BLaER1 treated with 17β-estradiol and CSF1 and Interleukin-3, amounts not matched to agents 10 nM and 100 nM (cell line): ENCODE data around the gene BABAM2.

ENCODE experiments used
- H3K27ac ChIP-seq, 11 experiments: shearing (Covaris generic); formaldehyde crosslinking; 2 replicates each; pipeline ENCODE4 v1.8.1; 2022
- H3K27me3 ChIP-seq, 11 experiments: shearing (Covaris generic); formaldehyde crosslinking; 2 replicates each; pipeline ENCODE4 v1.8.1; 2022
- H3K36me3 ChIP-seq, 11 experiments: shearing (Covaris generic); formaldehyde crosslinking; 2 replicates each; pipeline ENCODE4 v1.8.1; 2022
- H3K4me1 ChIP-seq, 10 experiments: shearing (Covaris generic); formaldehyde crosslinking; 2 replicates each; pipeline ENCODE4 v1.8.1; 2022
- H3K4me2 ChIP-seq, 11 experiments: shearing (Covaris generic); formaldehyde crosslinking; 2 replicates each; pipeline ENCODE4 v1.8.1; 2022
- H3K4me3 ChIP-seq, 10 experiments: shearing (Covaris generic); formaldehyde crosslinking; 2 replicates each; pipeline ENCODE4 v1.8.1; 2022
- H3K9ac ChIP-seq, 11 experiments: shearing (Covaris generic); formaldehyde crosslinking; 2 replicates each; pipeline ENCODE4 v1.8.1; 2022
- H3K9me3 ChIP-seq, 11 experiments: shearing (Covaris generic); formaldehyde crosslinking; replicated peaks in 1 of 11; 2 replicates each; pipeline ENCODE4 v1.8.1; 2022
- H4K20me1 ChIP-seq, 11 experiments: shearing (Covaris generic); formaldehyde crosslinking; 2 replicates each; pipeline ENCODE4 v1.8.1; 2022
- Cebpa-rat ChIP-seq, 11 experiments: shearing (Covaris generic); IDR thresholded peaks; 2 replicates each; pipeline ENCODE4 v1.8.1; 2022

BABAM2 gene

GRCh38 chr2:28343184-28343942, 452.8 kb downstream of the BABAM2 start:
- peak overlapping the region in 6 of 11 experiments; percentile 9 to 57 (median 42); a peak in 6 of 22 replicates for H3K27ac ChIP-seq
- H3K4me2 ChIP-seq = peak overlapping the region; percentile 27 to 78 (median 55); a peak in 21 of 22 replicates
- H3K27me3 ChIP-seq = no peaks in the 10 kb centered on the region
- no peaks in the 10 kb centered on the region for H4K20me1 ChIP-seq
- no peak overlapping the region for H3K4me3 ChIP-seq
- peak overlapping the region in 1 of 11 experiments; percentile 12; a peak in 2 of 22 replicates for H3K9ac ChIP-seq
- H3K4me1 ChIP-seq = peaks cover 25 to 51% (median 32%) of the 10 kb centered on the region in 10 experiments
- H3K9me3 ChIP-seq = no peaks in the 10 kb centered on the region
- peaks cover 0 to 18% (median 13%) of the 10 kb centered on the region in 11 experiments; a peak in 11 of 22 replicates for H3K36me3 ChIP-seq
- no peak for TF ChIP-seq Cebpa-rat (IDR thresholded peaks at IDR 0.05)

GRCh38 chr2:28343971-28344715, 453.6 kb downstream of the BABAM2 start:
- H3K36me3 ChIP-seq = peaks cover 0 to 13% (median 8%) of the 10 kb centered on the region in 11 experiments; a peak in 11 of 22 replicates
- H3K27me3 ChIP-seq = no peaks in the 10 kb centered on the region
- peak overlapping the region in 5 of 11 experiments; percentile 54 to 78 (median 68); a peak in 10 of 22 replicates for H3K4me2 ChIP-seq
- no peaks in the 10 kb centered on the region for H3K9me3 ChIP-seq
- H3K4me3 ChIP-seq = no peak overlapping the region
- peaks cover 28 to 53% (median 36%) of the 10 kb centered on the region in 10 experiments for H3K4me1 ChIP-seq
- TF ChIP-seq Cebpa-rat (IDR thresholded peaks at IDR 0.05) = no peak
- no peak overlapping the region for H3K27ac ChIP-seq
- no peaks in the 10 kb centered on the region for H4K20me1 ChIP-seq
- H3K9ac ChIP-seq = no peak overlapping the region

DNA sequence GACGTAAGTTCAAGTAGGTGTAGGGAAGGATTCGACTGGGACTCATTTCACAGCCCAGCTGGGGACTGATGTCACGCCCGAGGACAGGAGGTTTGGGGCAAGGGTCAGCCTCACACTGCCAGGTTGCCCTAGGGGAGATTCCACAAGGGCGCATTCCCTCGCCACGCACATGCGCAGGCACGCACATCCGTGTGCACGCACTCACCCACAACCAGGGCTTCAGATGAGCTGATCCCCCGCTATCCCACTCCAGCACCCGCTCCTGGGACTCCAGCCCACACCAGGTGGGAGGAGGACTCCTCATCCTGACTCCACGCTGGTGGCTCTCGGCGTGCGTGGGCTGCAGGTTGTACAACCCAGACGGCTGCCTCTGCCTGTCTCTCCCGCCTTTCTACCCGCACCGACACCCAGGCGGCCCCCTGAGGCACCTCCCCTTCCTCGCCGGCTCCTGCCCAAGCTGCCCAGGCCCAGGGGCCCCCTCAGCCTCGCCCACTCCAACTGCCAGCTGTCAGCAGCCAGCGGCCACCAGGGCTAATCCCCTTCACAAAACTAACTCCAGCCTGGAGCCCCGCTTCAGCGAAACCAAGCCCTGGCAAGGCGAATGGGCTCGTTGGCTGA, 454.3 kb downstream of the BABAM2 start:
- Histone ChIP-seq H3K9me3 (no peaks in the 10 kb centered on the region), H3K9ac (no peak overlapping the region), H3K4me2 (no peak overlapping the region), H3K27me3 (no peaks in the 10 kb centered on the region), H3K4me3 (no peak overlapping the region), H4K20me1 (no peaks in the 10 kb centered on the region), H3K27ac (no peak overlapping the region), H3K4me1 (peaks cover 28 to 52% (median 36%) of the 10 kb centered on the region in 10 experiments), H3K36me3 (peaks cover 0 to 6% (median 2%) of the 10 kb centered on the region in 11 experiments; a peak in 10 of 22 replicates)
- TF ChIP-seq Cebpa-rat (IDR thresholded peaks at IDR 0.05) = no peak

GRCh38 chr2:28345619-28346018, 455.1 kb downstream of the BABAM2 start:
- Histone ChIP-seq H3K4me1 (peaks cover 28 to 50% (median 36%) of the 10 kb centered on the region in 10 experiments), H3K27me3 (no peaks in the 10 kb centered on the region), H3K9ac (no peak overlapping the region), H4K20me1 (no peaks in the 10 kb centered on the region), H3K27ac (no peak overlapping the region), H3K4me2 (no peak overlapping the region), H3K36me3 (no peaks in the 10 kb centered on the region), H3K4me3 (no peak overlapping the region), H3K9me3 (no peaks in the 10 kb centered on the region)
- no peak for TF ChIP-seq Cebpa-rat (IDR thresholded peaks at IDR 0.05)

GRCh38 chr2:28346587-28346986, 456.1 kb downstream of the BABAM2 start:
- no peaks in the 10 kb centered on the region for H4K20me1 ChIP-seq
- no peak for TF ChIP-seq Cebpa-rat (IDR thresholded peaks at IDR 0.05)
- H3K36me3 ChIP-seq = no peaks in the 10 kb centered on the region
- no peaks in the 10 kb centered on the region for H3K9me3 ChIP-seq
- H3K4me3 ChIP-seq = no peak overlapping the region
- H3K27me3 ChIP-seq = no peaks in the 10 kb centered on the region
- peaks cover 28 to 46% (median 36%) of the 10 kb centered on the region in 10 experiments for H3K4me1 ChIP-seq
- no peak overlapping the region for H3K9ac ChIP-seq
- no peak overlapping the region for H3K27ac ChIP-seq
- H3K4me2 ChIP-seq = no peak overlapping the region

GRCh38 chr2:28347193-28347592, 456.7 kb downstream of the BABAM2 start:
- Histone ChIP-seq H3K27ac (no peak overlapping the region), H3K4me3 (no peak overlapping the region), H3K4me2 (peak overlapping the region in 7 of 11 experiments; percentile 57 to 82 (median 72); a peak in 11 of 22 replicates), H3K27me3 (no peaks in the 10 kb centered on the region), H3K36me3 (no peaks in the 10 kb centered on the region), H3K9me3 (no peaks in the 10 kb centered on the region), H3K9ac (no peak overlapping the region), H3K4me1 (peaks cover 26 to 42% (median 34%) of the 10 kb centered on the region in 10 experiments), H4K20me1 (no peaks in the 10 kb centered on the region)
- no peak for TF ChIP-seq Cebpa-rat (IDR thresholded peaks at IDR 0.05)

- Histone ChIP-seq H3K4me1 (peaks cover 22 to 38% (median 30%) of the 10 kb centered on the region in 10 experiments), H3K27ac (peak overlapping the region in 10 of 11 experiments; percentile 3 to 57 (median 32); a peak in 12 of 22 replicates), H3K9me3 (no peaks in the 10 kb centered on the region), H3K4me2 (peak overlapping the region; percentile 49 to 82 (median 69); a peak in 21 of 22 replicates), H4K20me1 (no peaks in the 10 kb centered on the region), H3K9ac (peak overlapping the region in 8 of 11 experiments; percentile 21 to 58 (median 48); a peak in 8 of 22 replicates), H3K4me3 (no peak overlapping the region), H3K27me3 (no peaks in the 10 kb centered on the region), H3K36me3 (no peaks in the 10 kb centered on the region)
- TF ChIP-seq Cebpa-rat (IDR thresholded peaks at IDR 0.05) = no peak
Observed at GRCh38 chr2:28347596-28347995, 457.1 kb downstream of the BABAM2 start.

DNA sequence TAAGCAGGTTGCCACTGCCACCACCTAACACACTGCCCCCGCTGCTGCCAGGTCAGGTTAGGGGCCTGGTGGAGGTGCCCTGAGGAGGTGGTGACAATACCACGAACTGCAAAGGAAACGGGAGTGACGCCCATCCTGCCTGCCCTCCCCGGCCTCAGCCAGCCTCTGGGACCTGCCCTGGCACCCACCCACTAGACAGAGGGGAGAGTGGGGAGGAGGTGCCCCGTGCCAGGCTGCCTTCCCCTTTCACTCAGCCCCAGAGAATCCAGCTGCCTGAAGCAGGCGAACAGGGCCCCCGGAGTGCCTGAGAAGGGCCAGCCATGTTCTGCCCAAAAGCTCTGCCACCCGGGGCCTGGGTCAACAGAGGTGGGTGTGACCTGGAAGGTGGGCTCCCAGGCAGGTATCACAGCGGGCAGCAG, 457.6 kb downstream of the BABAM2 start:
- no peaks in the 10 kb centered on the region for H3K9me3 ChIP-seq
- no peaks in the 10 kb centered on the region for H3K27me3 ChIP-seq
- peaks cover 17 to 33% (median 24%) of the 10 kb centered on the region in 10 experiments for H3K4me1 ChIP-seq
- H3K27ac ChIP-seq = peak overlapping the region in 10 of 11 experiments; percentile 3 to 57 (median 32); a peak in 14 of 22 replicates
- no peaks in the 10 kb centered on the region for H4K20me1 ChIP-seq
- H3K4me3 ChIP-seq = no peak overlapping the region
- H3K36me3 ChIP-seq = no peaks in the 10 kb centered on the region
- peak overlapping the region in 9 of 11 experiments; percentile 21 to 58 (median 47); a peak in 11 of 22 replicates for H3K9ac ChIP-seq
- H3K4me2 ChIP-seq = peak overlapping the region; percentile 49 to 82 (median 69)
- no peak for TF ChIP-seq Cebpa-rat (IDR thresholded peaks at IDR 0.05)
